T follicular helper cell (primary cell): ENCODE results near the gene PTPN21.

Experiments used
- DNase-seq: peaks from one replicate; pipeline ENCODE4 v3.0.0-alpha.2; 2020; ENCODE audit warnings: low read depth
- total RNA-seq, 2 experiments: gene quantifications; one replicate each; lab custom pipeline; 2026; lab: John Stamatoyannopoulos, UW

Gene PTPN21
- 0 reads per million in 2 experiments for total RNA-seq

DNA sequence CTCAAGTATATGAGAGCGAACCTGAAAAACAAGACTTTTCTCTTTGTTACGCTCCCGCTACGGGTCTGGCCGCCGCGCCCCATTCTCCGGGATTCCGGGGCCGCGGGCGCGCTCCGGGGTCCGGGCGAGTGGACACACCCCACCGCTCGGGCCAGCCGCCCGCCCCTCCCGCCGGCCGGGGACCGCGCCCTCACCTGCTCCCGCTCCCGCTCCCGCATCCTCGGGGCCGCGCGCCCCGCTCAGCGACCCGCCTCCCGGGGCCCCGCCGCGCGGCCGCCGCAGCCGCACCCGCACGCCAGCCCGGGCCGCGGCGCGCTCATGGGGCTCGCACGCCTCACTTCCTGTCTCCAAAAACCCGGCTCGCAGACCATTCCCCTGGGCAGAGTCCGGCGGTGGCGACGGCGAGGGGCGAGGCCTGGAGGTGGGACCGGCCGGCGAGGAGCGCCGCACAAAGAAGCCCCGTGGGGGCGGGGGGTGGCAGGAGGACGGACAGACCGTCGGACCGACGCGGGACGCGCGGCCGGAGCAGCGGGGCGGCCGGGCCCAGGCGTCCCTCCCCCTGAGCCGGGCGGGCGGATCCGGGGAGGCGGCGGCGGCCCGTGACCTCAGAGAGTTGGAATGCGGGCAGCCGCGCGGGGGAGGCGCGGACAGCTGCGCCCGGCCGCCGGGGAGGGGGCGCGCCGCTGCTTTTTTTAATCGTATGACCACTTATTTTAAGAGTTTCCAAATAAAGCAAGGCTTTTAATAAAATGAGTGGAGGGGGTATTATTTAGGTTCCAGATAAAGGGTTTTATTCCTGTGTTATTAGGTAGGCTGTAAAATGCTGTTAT, at the start of gene PTPN21:
Gene PTPN21, minus strand, starts transcription at position 551 of the 830 bp plus-strand sequence. CDS start 4,590 bp downstream, outside the sequence.
- no peak for DNase-seq

DNA sequence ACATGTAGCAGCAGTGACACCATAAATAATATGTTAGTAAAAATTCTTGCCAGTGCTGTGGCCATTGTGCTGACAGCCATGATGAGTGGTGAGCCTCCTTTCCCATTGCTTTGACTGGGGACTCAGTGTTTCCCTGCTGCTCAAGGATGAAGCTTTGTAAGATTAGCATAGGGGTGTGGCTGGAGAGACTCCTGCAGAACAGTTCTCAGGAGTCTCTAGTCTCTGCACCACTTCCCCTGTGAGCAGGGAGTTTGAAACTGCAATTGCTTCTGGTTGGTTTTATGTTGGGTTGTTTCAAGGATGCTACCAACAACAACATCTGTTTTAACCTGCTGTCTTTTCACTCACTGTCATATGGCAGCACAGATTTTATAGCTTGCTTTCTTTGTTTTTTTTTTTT, 49.4 kb upstream of the PTPN21 start:
- DNase-seq, result no peak

DNA sequence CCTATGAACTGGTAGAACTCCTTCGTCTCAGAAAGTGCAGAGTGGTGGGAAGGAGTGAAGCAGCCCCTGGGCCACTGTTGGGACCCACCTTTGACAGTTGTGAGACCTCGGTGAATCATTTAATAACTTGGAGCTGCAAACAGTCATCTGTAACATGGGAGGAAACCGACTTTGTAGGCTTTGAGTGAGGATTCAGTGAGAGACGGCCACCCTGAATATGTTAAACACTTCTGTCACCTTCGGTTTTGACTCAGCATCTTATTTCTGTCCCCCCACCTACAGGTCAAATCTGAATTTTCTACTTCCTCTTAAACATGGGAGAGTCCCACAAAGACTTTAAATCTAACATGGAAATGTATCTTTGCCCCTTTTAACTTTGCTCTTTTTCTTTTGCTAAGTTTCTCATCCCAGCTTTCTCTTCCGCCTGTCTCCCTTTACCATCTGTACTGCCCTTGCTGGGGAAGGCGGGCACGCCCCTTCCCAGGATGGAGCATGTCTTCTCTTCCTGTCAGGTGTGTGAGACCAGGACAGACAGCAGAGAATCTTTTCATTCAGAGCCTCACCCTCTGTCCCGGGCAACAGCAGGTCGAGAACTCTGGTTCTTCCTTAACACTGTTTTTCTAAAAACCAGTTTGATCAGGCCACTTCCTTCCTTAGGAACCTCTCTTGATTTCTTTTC, 45.1 kb upstream of the PTPN21 start:
- DNase-seq, result no peak

DNA sequence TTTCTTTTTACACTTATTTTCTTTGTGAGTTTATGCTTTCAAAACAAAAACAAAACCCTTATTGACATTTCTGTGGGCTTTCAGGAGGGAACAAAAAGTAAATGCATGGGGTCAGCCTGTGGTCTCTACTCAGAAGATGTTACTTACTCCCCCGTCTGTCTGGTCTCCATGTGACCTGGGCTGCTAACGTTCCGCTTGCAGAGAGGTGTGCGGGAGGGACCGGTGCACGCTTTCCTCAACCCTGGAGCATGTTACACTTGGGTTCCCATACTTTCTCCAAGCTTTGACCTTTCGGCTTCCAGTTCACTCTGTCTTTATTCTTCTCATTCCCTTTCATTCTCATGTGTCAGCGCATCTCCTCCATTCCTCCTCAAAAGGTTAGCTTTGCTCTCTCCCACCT, 44.5 kb upstream of the PTPN21 start:
- no peak for DNase-seq

DNA sequence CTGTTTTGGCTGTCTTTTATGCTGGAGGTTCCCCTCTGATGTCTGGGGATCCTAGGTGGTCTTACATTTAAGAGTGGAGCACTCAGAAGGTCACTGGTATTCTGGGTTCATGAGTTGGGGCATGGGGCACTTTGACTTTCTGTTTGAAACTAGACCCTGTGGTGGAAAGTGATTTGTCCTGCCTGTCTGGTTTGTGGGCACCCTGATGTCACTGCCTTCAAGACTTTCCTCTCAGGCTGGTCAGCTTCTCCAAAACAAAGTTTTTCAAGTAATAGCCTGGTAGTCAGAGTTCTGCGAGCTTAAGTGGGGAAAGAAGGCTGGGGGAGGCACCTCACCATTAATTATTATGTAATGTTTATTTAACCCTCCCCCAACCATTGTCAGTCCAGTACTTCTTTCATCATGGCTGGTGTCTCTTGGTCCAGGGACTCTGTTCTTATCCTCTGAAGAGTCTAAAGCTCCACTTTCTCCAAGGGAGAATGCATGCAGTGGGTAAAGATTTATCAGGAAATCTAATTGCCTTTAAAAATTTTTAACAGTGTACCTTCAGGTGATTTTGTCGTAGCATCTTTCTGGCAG, 43.4 kb upstream of the PTPN21 start:
- no peak for DNase-seq

DNA sequence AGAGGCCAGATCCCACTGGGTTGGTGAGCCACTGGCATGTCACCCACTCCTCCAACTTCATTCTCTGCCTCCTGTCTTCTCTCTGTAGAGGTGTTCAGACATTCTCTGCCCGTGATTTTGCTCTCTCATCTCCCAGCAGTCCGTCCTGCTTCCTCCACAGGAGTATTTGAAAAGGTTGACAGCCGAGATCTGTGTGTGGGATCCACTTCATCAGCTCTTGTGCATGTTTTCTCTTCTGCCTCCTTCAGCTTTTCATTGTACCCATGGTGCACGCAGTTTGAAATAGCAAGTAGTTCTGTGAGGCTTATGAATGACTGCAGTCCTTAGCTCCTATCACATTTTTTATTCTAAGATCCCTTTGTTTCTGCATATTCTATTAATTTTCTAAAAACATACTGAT, 42.8 kb upstream of the PTPN21 start:
- DNase-seq, result no peak

DNA sequence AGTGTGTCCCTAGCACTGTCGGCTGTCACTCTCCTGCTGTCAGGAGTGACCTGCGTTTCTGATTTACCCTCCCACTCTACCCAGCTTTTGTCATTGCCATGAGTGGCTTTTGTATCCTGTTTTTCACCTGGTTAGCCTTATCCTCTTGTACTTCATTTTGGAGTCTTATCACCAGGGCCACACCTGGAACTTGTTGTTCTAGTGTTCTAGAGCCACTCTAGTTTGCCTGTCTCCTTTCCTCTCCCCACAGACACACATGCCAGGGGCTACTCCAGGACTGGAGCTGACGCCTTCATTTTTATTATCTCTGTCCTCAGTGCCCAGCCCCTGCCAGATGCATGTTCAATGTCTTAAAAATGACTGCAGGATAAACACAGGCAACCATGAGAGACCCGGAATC, 42.2 kb upstream of the PTPN21 start:
- no peak for DNase-seq

DNA sequence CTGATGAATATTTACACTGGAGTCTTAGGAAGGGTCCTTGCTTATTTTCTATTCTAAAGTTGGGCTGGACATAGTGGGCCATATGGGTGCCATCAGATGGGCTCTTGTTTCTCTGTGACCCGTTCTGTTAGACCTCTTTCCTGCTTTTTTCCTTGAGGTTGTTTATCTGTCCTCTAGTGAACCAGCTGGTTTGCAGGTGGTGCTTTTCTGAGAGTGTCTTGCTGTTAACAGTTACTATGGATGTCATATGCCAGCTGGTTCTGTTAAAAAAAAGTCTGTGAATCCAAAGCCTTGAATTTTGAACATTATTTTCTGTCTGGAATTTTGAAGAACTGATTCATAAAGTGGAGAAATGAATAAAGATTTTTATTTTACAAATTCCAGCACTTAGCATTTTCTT, 37.2 kb upstream of the PTPN21 start:
- DNase-seq, result no peak

DNA sequence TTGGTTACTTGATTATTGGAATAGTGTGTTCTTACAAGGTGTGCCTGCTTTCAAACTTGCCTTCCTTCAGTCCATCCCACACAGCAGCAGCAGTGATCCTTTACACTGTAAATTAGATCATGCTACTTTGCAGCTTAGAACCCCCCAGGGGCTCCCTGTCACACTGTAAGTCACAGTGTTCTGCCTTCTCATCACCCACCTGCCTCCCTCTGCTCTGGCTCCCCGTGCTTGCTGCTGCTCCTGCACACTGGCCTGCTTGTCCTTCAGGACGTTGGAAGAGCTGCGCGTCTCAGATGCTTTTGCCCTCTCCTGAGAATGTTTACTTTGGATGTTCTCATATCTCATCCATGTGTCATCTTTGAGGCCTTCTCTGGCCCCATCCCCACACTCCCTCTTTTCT, 35.4 kb upstream of the PTPN21 start:
- DNase-seq, result no peak

DNA sequence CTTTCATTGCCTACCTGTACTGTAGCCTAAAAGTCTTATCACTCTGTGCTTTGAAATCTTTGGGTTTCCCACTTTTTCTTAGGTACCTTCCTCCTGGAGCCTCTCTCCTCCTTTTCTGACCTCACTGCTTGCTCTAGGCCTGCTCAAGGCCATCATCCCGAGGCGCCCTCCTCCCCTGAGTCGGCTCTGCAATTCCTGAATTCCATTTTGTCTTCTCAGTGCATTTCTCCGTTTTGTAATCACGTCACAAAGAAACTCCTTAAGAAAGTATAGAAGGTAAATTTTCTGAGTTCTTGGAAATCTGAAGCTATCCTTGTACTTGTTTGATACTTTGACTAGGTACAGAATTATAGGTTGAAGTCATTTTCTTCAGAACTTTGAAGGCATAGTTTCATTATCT, 33.3 kb upstream of the PTPN21 start:
- no peak for DNase-seq

DNA sequence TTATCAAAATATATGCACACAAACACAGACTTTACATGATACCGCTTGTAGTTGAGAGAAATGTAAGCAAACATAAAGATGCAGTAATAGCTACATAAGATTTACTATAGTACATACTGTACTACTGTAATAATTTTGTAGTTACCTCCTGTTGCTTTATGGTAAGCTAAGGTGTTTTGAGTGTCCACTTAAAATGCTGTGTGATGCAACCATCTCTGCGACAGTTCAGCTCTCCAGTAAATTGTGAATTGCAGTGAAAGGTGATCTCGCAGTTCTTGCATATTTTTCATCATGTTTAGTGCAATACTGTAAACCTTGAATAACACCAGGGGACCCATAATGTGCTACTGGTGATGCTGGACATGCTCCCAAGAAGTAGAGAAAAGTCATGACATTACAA, 29.6 kb upstream of the PTPN21 start:
- DNase-seq, result no peak

DNA sequence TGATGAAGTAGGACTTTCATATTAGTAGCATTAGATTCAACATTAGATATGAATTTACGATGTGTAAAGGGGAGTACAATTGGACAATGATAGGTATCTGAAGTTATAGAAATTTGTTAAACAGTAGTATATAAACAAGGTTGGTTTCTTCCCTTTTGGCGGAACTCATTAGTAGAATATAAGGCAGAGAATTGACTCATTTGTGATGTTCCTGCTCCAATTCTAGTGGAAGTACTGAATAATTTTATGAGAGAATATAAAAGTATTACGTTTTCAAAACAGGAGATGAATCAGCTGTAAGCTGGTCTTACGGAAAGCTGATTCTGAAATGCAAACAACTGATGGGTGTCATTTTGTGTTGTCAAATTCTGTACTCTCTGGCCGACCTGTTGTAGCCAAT, 21.4 kb upstream of the PTPN21 start:
- no peak for DNase-seq

DNA sequence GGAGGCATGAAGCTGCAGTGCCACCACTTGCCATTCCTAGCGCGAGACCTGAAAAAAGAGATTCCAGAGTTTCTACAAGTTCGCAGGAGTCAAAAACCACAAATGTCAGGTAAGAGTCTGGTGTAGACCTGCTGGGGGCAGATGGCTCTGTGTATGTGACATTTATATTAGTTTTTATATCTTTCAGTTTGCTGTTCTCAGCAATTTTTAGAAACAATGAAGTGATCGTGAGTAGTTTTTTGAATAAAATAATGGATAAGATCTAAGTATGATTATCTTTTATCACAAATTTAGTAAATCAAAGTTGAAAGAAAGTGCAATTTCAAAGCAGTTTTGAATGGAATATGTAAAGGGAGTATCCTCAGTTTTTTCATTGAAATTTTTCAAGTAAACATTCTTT, 17.3 kb upstream of the PTPN21 start:
- no peak for DNase-seq

DNA sequence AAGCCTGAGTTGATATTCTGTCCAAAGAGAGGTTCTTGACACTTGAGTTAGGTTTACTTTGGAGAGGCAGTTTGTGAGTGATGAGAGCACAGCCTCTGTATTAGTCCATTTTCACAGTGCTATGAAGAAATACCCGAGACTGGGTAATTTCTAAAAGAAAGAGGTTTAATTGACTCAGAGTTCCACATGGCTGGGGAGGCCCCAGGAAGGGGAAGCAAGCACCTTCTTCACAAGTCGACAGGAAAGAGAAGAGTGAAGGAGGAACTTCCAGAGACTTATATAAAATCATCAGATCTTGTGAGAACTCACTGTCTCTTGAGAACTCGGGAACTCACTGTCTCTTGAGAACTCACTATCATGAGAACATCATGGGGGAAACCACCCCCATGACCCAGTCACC, 13.4 kb upstream of the PTPN21 start:
- no peak for DNase-seq

DNA sequence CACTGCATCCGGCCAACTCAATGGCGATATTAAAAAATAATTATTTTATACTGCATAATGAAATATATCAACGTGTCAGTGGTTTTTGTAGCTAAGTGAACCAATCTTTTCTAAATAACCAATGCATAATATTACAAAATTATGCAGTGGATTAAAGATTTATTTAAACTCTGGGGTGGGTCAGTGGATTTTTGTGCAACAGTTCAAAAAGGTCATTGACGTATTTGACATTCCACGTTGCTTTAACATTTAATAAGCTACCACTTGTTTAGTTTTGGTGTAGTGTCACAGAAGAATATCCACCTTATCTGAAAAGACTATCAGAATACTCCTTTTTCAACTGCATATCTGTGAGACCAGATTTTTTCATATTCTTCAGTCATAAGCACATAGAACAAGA, 10.6 kb upstream of the PTPN21 start:
- DNase-seq, result no peak

DNA sequence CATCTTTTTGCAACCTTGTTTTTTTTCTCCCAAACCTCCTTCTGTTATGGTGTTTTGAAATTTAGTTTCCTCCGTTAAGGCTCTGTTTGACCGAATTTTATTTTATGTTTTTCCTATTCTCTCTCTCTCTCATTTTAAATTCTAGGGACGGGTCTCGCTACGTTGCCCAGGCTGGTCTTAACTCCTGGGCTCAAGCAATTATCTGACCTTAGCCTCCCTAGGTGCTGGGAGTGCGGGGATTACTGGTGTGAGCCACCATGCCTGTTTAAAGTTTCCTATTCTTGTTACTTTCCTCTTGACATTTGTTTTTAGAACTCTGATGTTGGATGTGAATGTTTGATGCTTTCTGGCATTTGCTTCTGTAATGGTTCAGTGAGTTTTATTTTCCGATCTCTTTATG, 9.0 kb upstream of the PTPN21 start:
- DNase-seq, result no peak

DNA sequence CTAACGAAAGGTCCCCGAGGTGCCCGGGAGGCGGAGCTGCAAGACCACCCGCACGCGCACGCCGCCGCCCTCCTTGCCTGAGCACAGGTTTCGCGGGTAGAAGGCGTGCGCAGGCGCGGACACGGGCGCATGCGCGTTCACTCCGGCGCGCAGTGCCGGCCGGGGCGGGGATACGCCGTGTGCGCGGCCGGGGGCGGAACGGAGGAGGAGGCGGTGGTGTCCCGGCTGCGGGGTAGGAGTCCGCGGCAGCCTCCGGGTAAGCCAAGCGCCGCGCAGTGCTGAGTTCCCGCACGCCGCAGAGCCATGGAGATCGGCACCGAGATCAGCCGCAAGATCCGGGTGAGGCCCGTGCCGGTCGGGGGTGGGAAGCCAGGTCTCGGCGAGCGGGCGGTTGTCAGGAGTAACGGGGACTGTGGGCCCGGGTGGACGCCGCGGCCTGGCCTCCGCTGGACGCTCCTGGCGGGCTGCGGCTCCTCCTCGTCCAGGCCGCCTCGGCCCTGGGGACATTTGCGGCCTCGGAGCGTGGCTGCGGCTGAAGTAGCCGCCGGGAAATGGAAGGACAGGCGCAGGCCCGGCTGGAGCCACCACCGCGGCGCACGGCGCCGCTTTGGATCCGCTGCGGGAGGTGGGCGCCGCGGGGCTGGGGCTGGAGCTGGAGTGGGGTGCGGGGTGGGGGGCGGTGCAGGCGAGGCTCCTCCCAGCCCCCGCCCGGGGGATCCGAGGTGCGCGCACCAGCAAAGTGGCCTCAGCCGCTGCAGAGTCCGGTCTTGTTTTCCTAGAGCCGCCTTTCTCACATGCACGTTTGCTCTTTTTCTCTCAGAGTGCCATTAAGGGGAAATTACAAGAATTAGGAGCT, 8.3 kb upstream of the PTPN21 start, which contains the start of gene ZC3H14:
Gene ZC3H14, plus strand, starts transcription at position 207 of the 856 bp plus-strand sequence. Its CDS starts 97 bp downstream, at position 304.
- DNase-seq, result peak; percentile 77

DNA sequence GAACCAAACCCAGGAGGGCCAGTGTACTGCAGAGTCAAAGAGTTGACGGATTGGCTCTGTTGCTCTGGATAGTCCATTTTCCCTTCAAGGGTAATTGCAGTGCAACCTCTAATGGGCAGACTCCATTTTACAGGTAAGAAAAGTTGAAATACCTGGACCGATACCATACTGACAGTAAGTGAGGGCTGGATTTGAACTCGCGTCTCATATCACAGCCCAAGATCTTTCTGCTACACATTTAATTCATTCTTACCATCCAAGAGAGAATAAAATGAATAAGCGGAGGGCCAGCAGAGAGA, 7.7 kb upstream of the PTPN21 start:
- DNase-seq, result no peak

DNA sequence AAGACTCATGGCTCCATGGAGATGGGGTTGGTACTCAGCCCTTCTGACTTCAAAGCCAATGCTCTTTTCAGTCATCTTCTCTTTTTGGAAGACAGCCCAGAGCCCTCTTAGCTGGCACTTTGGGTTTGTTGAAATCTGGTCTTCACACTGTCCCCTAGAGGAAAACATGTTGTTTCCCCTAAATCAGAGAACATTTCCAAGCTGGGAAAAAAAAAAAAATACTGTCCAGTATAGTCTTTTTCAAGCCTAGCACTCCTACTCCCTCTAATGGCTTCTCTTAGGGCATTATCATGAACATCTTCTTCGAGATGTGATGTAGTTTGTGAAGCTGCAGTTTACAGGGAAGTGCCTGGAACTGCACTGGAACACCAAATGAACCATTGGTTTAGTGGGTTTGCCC, 5.0 kb upstream of the PTPN21 start:
- DNase-seq, result no peak

DNA sequence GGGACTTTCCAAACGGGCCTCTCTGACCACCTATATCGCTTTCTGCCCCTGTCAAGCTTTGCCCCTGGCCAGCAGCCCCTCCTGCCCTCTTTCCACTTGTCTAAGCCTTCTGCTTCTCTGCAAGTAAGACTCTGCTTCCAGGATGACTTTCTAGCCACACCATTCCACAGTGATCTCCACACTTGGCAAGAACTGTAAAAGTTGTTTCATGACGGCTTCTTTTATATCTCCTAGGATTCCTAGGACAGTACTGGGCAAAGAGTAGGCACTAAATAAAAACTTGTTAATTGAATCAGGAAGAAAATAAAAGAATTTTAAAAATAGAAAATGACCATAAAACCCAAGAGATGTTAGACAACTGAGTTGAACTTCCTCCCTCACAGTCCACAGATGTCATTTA, 1.8 kb upstream of the PTPN21 start:
- no peak for DNase-seq

DNA sequence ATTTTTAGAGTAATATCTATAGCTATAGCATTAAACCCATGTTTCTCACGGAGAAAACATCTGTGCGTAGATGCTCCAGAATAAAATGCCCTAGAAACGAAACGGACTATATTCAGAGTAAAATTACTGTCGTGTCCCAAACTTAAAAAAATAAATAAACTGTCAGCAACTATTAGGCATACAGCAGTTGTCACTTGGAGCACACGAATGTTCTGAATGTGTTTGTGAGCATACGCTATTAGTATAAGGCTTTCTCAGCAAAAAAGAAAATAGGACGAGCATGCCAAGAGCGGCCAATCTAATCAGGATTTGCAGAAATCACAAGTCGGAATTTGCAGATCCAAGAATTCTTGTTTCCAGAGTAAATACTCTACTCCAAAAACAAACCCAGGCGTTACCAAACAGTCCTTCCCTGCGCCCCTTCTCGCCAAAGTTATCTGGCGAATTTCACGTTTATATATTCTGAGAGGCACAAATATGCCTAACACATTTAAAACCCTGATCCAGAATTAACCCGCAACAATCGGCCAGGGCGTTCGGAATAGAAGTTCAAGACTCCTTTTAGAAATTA, 836 bp downstream of the PTPN21 start:
- DNase-seq, result no peak

DNA sequence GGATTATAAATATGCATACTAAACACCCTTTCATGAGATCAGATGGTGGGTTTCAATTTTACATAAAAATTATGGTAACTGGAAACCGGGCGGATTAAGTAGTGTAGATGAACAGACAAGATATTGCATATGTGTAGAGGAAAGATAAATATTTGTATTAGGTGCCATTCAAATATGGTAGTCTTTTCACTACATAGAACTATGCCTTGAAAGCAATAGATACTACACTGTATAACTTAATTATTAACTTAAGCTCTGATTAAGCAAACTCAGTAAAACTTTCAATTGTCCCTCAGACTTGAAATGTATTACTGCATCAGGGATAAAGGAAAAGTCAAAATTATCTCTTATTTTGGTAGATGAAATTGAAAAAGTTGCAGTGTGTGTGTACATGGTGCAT, 1.9 kb downstream of the PTPN21 start:
- no peak for DNase-seq
